Ovary (tissue), 3 donors: ENCODE measurements around the gene MARK3.

ENCODE experiments used
- CTCF ChIP-seq, 3 donors: fragments of 450-650 bp in 2 of 3; fragments of 200-600 bp in 1 of 3; IDR thresholded peaks; one replicate each; pipeline versions ENCODE4 v1.5.1 to v1.8.0; 2016 to 2022; ENCODE audit warnings: antibody characterized with exemption in 3 of 3, mild to moderate bottlenecking in 1 of 3
- EP300 ChIP-seq: sonication (generic); formaldehyde crosslinking; IDR thresholded peaks from one replicate; pipeline ENCODE4 v1.6.1; 2017; ENCODE audit warnings: antibody characterized with exemption
- POLR2A ChIP-seq: fragments of 450-650 bp; IDR thresholded peaks from one replicate; pipeline ENCODE4 v1.6.1; 2017; ENCODE audit warnings: antibody characterized with exemption, mild to moderate bottlenecking, moderate library complexity
- donor health status: DM: no; HTN: no; CAD: no.

- TF ChIP-seq CTCF (IDR thresholded peaks at IDR 0.05) (no peak), POLR2A (no peak), EP300 (no peak)
Observed at GRCh38 chr14:103463851-103464250, 78.6 kb downstream of the MARK3 start.
